HG03064 (cell line): ENCODE data around the gene PROCR.
"Not testable (repeated sequence)": the region's sequence is repeated elsewhere in the genome, so short reads cannot be mapped to it uniquely, and the experiment has no call there.

ENCODE experiments used
- ATAC-seq: cut with Tn5 transposase; IDR thresholded peaks from one replicate; pipeline ENCODE4 v1.9.1; 2021; ENCODE audit warnings: low read depth; ENCODE audit not compliant: unreplicated experiment

The PROCR gene

DNA sequence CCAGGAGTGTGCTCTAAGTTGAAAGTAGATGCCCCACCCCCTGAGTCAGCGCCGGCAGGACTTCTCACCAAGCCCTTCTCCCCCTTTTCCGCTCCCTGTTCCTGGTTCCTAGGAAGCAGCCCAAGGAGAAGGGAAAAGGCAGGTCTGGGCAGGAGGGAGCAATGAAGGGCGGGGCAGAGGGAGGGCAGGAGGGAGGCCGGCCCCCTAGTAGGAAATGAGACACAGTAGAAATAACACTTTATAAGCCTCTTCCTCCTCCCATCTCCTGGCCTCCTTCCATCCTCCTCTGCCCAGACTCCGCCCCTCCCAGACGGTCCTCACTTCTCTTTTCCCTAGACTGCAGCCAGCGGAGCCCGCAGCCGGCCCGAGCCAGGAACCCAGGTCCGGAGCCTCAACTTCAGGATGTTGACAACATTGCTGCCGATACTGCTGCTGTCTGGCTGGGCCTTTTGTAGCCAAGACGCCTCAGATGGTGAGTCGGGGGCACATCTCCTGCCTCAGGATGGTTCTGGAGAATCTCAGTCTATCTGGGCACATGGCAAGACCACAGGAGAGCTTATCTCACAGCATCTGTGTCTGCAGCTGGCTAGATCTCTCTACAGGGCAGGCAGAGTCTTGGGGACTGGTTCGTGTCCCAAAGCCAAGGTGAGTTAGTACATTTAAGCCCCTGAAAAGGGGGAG is at the start of gene PROCR:
Gene PROCR, plus strand, starts transcription at position 320 of the 681 bp plus-strand sequence. Its CDS starts 83 bp downstream, at position 403.
- no peak for ATAC-seq

DNA sequence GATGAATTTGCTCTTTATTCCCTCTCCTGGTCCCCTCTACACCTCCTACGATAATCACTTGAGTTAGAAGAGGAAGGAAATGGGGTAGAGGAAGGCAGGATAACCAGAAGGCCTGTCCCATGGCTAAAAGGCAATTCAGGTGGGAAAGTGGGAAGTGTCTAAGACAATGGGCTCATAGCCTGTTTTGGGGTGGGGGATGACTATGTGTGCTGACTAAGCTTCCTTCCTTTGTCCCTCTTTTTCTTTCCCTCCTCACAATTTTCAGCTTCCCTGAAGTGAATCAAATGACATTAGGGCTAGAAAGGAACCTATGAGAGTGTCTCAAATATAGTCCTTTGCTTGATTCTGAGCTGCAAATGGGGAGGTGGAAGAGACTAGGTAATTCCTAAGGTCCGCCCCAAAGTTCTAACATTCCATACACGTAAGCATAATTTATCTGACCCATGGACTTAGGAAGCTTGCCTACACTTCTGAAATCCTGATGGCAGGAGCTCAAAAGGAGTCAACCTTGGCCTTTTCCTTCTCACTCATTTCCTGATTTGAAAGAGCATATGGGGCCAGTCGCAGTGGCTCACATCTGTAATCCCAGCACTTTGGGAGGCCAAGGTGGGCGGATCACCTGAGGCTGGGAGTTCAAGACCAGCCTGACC is 49.0 kb upstream of the PROCR start:
- ATAC-seq = no peak

GRCh38 chr20:35125753-35126152 is 46.1 kb upstream of the PROCR start:
- no peak for ATAC-seq

DNA sequence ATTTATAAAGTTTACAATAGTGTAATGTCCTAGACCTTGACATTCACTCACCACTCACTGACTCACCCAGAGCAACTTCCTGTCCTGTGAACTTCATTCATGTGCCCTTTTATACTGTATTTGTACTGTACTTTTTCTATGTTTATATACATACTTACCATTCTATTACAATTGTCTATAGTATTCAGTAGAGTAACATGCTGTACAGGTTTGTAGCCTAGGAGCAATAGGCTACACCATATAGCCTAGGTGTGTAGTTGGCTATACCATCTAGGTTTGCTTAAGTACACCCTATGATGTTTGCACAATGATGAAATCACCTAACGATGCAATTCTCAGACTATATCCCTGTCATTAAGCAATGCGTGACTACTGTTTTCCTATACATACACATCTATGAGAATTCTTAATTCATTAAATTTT is 42.2 kb upstream of the PROCR start:
- ATAC-seq = no peak

DNA sequence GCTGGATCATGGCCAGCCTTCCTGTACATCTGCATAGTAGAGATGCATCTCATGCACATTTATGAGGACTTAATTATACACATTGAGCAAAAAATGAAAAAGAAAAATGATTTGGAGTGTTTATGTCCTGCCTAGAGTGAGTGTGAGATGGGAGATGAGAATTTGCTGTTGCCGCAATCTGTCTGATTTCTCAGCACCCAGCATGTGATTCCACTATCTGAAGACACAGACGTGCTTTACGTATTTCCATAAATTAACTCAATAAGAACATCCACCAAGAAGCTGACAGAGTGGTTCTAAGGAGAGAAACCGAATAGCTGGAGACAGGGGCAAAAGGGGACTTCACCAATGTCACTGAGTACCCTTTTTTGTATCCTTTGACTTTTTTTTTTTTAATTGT is 39.9 kb upstream of the PROCR start:
- no peak for ATAC-seq

DNA sequence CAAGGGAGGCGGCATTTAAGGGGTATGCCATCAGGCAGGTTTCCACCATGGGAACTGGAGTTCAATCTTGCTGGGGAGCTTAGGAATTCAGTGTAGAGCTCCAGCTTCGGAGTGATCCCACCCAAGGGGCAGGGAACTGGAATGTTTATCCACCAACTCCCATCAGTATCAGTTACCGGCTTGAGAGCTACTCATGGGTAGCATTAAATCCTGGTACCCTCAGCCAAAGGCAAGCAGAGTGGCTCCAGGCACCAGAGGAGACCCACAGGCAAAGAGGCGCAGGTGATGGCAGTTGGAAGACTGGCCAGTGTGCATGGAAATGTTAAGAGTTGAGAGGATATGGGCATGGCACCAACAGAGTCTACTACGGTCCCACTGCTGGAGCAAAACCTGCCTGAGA is 38.8 kb upstream of the PROCR start:
- no peak for ATAC-seq

- no peak for ATAC-seq
Observed at GRCh38 chr20:35133735-35134134, 38.1 kb upstream of the PROCR start.

GRCh38 chr20:35134472-35134871 is 37.4 kb upstream of the PROCR start:
- ATAC-seq = no peak

GRCh38 chr20:35134880-35135279 is 37.0 kb upstream of the PROCR start:
- no peak for ATAC-seq

DNA sequence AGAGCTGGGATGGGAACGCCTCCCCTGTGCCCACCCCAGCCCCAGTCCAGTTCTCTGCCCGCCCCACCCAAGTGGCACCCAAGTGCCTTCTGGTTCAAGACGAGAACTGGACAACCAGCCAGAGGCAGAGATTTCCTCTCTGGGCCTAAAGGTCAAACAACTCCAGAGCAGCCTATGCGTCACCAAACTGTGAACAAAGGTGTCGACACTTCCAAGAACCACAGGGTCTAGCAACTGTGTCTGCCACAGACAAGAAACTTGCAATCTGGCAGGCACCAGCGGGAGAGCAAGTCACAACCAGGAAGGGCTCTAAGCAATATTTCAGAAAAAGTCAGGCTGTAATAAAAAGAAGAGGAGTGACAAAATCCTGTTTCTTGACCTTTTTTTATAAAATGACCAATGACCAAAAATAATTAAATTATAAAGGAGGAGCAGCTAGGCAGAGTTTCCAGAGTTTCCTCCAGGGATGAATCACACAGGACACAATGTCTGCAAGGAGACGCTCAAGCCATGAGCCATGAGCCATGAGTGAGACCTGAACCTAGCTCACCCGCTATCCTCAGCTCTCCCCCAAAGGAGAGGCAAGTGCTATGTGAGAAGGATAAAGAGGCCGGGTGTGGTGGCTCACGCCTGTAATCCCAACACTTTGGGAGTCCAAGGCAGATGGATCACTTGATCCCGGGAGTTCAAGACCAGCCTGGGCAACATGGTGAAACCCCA is 35.8 kb upstream of the PROCR start:
- no peak for ATAC-seq

DNA sequence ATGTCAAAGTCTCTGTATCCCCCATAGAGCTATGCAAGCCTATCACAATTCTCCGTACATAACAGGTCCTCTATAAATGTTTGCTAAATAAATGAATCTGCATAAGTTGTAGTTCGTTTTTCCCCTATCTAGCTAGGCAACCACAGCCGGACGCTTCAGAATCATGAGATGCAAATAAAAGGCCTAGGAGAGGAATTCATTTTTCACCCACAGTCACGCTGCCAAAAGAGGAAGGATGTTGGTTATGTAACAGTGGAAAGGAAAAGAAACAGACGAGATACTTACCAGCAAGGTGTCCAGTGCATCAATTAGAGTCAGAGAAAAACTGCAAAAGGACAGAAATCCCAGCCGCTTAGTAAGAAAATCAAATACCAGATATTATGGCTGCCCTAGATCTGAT is 27.2 kb upstream of the PROCR start:
- no peak for ATAC-seq

GRCh38 chr20:35145141-35145564 is 26.7 kb upstream of the PROCR start:
- ATAC-seq = no peak

DNA sequence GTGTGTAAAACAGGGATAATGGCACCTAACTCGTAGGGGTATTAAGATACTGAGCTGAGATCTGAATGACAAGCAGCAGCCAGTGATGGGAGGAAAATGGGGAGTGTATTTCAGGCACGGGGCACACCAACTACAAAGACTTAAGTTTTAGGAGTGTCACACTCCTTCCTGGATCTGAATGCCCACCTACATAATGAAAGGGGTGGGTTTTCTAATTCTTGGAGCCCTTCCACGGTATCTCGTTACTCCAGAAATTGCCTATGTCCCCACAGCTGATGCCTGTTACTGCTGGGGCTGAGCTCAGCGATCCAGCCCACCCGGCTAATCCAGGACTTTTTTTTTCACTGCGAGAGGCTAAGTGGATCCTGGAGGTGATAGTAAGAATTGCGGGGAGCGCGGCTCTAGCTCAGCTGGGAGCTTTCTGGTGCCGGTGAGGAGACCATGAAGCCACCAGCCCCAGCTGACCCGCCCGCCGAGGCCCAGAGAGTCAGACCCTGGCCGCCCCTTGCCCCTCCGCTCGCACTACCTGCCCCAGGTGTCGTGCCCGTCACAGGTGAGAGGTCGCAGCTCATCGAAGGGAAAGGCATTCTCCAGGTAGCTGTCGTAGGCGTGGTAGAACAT is 25.5 kb upstream of the PROCR start:
- no peak for ATAC-seq

- peak; percentile 64 for ATAC-seq
Observed at GRCh38 chr20:35146920-35147574, 24.8 kb upstream of the PROCR start, which contains the start of gene EDEM2. Gene EDEM2, minus strand, starts transcription at chr20:35147336. Its CDS starts 78 bp downstream, at chr20:35147258.

- ATAC-seq = peak; percentile 15
Observed at GRCh38 chr20:35147575-35148071, 24.2 kb upstream of the PROCR start.

GRCh38 chr20:35150846-35151579 is 20.9 kb upstream of the PROCR start:
- no peak for ATAC-seq

DNA sequence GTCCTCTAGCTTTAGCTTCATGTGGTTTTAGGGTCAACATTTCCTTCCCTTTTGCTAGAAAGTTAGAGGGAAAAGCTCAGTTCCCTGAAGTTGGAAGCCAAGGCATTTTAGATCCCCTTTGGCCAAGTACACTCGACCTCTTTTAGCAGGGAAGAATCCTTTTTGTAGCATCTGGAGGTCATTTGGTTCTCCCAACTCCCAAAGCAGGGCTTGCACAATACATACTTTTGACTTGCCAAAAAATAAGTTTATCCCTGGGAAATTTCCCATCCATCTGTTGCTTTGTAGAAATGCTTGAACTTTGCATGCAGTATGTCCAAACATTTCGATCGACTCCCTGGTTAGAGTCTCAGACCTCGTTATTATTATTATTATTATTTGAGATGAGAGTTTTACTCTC is 20.1 kb upstream of the PROCR start:
- ATAC-seq = no peak

DNA sequence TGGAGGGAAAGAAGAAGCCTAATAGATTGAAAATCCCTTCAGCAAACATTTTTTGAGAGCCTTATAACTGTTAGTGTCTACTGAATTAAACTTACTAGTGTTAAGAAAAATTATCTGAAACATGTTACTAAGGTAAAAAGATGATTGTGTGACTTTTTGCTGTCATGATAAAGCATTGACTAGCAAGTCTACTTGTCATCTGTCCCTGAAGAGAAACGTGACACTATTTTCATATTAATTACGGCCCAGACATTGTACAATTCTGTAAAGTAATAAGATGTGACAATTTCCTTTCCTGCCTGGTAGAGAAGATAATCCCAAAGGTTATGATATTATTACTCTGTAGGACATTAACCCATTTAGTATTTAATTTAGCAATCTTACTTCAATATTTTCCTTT is 15.9 kb upstream of the PROCR start:
- no peak for ATAC-seq

DNA sequence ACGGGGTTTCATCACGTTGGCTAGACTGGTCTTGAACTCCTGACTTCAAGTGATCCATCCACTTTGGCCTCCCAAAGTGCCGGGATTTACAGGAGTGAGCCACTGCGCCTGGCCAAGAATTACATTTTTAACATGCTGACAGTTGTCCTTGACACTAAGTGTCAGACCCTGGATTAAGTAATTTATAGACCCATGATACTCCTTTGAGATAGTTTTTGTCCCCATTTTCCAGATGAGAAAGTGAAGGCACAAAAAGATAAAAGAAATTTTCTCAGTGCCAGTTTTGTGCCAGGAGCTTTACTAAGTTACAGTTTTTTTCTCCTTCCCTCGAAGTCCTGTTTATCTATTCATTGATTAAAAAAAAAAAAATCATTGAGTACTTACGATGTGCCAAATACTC is 14.9 kb upstream of the PROCR start:
- ATAC-seq = no peak

- ATAC-seq = not testable (repeated sequence)
Observed at GRCh38 chr20:35160341-35160740, 11.5 kb upstream of the PROCR start.
